HepG2 (cell line): Measurements from ENCODE around the gene IER2. TPM values are rescaled to one million over a fixed set of nuclear protein-coding genes. Genes with fewer than 3 reads are reported as not detected.

Experiments used
- ASH2L ChIP-seq: fragments of 300-600, 200-600 bp; sonication (generic); IDR thresholded peaks from 2 replicates; pipeline ENCODE4 v1.7.0; 2017; ENCODE audit warnings: low read depth, mild to moderate bottlenecking, moderate library complexity, mixed read lengths, low read length; ENCODE audit not compliant: insufficient read length
- CC2D1A ChIP-seq: sonication (generic); formaldehyde crosslinking; IDR thresholded peaks from 2 replicates; pipeline ENCODE4 v1.8.1; 2023; ENCODE audit warnings: mild to moderate bottlenecking, missing genetic modification reagents
- CEBPB ChIP-seq: IDR thresholded peaks from 2 replicates; pipeline ENCODE4 v1.6.1; 2011; ENCODE audit warnings: low read depth, low read length, improper control_type of control experiment, borderline replicate concordance
- DMAP1 ChIP-seq: IDR thresholded peaks from 2 replicates; pipeline ENCODE4 v1.6.1; 2016
- ELF1 ChIP-seq: sonication (generic); formaldehyde crosslinking; IDR thresholded peaks from 2 replicates; pipeline ENCODE4 v1.4.0; 2020; ENCODE audit warnings: missing genetic modification reagents
- ESRRA ChIP-seq: sonication (generic); formaldehyde crosslinking; IDR thresholded peaks from 2 replicates; pipeline ENCODE4 v1.5.1; 2020; ENCODE audit warnings: mild to moderate bottlenecking, low read depth, missing genetic modification reagents
- FOSL2 ChIP-seq: sonication (generic); formaldehyde crosslinking; IDR thresholded peaks from 2 replicates; pipeline ENCODE4 v1.4.0; 2020; ENCODE audit warnings: missing genetic modification reagents
- HDAC2 ChIP-seq: sonication (generic); formaldehyde crosslinking; IDR thresholded peaks from 2 replicates; pipeline ENCODE4 v1.4.0; 2020; ENCODE audit warnings: missing genetic modification reagents
- HIVEP1 ChIP-seq: sonication (generic); formaldehyde crosslinking; IDR thresholded peaks from 2 replicates; pipeline ENCODE4 v1.4.0; 2020; ENCODE audit warnings: mild to moderate bottlenecking, missing genetic modification reagents
- MXD4 ChIP-seq: IDR thresholded peaks from 2 replicates; pipeline ENCODE4 v1.6.1; 2016; ENCODE audit warnings: mild to moderate bottlenecking, missing biosample characterization, missing genetic modification reagents
- MZF1 ChIP-seq: sonication (generic); formaldehyde crosslinking; IDR thresholded peaks from 2 replicates; pipeline ENCODE4 v1.8.1; 2023; ENCODE audit warnings: mild to moderate bottlenecking, missing genetic modification reagents, borderline replicate concordance
- PPARG ChIP-seq: conservative IDR thresholded peaks from 2 replicates; pipeline ENCODE4 v1.6.1; 2016; ENCODE audit warnings: missing biosample characterization, missing genetic modification reagents
- SAP130 ChIP-seq: IDR thresholded peaks from 2 replicates; pipeline ENCODE4 v1.6.1; 2016; ENCODE audit warnings: low read depth
- SIN3B ChIP-seq: fragments of 150-350 bp; IDR thresholded peaks from 2 replicates; pipeline ENCODE4 v1.6.1; 2014; ENCODE audit warnings: low read length
- SMAD1 ChIP-seq: sonication (generic); formaldehyde crosslinking; IDR thresholded peaks from 2 replicates; pipeline ENCODE4 v1.4.0; 2020; ENCODE audit warnings: missing genetic modification reagents, low read depth, mild to moderate bottlenecking, borderline replicate concordance
- SMYD3 ChIP-seq: sonication (generic); formaldehyde crosslinking; IDR thresholded peaks from 2 replicates; pipeline ENCODE4 v1.8.1; 2023; ENCODE audit warnings: mild to moderate bottlenecking, missing genetic modification reagents
- ZNF317 ChIP-seq: sonication (generic); formaldehyde crosslinking; IDR thresholded peaks from 2 replicates; pipeline ENCODE4 v1.5.0; 2020; ENCODE audit warnings: mild to moderate bottlenecking, missing genetic modification reagents
- ZNF383 ChIP-seq: sonication (generic); formaldehyde crosslinking; IDR thresholded peaks from 2 replicates; pipeline ENCODE4 v1.4.0; 2020; ENCODE audit warnings: missing genetic modification reagents, mild to moderate bottlenecking, borderline replicate concordance
- ZNF589 ChIP-seq: sonication (generic); formaldehyde crosslinking; conservative IDR thresholded peaks from 2 replicates; pipeline ENCODE4 v1.8.0; 2022; ENCODE audit warnings: mild to moderate bottlenecking, moderate library complexity, missing genetic modification reagents
- ZNF780A ChIP-seq: sonication (generic); formaldehyde crosslinking; IDR thresholded peaks from 2 replicates; pipeline ENCODE4 v1.8.0; 2022; ENCODE audit warnings: mild to moderate bottlenecking, missing genetic modification reagents, moderate library complexity
- ZSCAN20 ChIP-seq: sonication (generic); formaldehyde crosslinking; IDR thresholded peaks from 2 replicates; pipeline ENCODE4 v1.4.0; 2020; ENCODE audit warnings: missing genetic modification reagents, mild to moderate bottlenecking, borderline replicate concordance
- polyA plus RNA-seq, 8 experiments: library from polyadenylated mRNA; depleted of rRNA in 3 of 8; stranded (reverse) in 7 of 8; unstranded in 1 of 8; fragments of >200 nt; fragmentation: Illumina TruSeq in 4 of 8; extraction: Trizol in 4 of 8; gene quantifications; 2 replicates each; pipeline versions ENCODE4 v1.2.1 to v1.2.3, GENCODE V29; 2011 to 2016; ENCODE audit warnings: low read depth in 4 of 8, missing spikeins in 1 of 8, mixed read lengths in 1 of 8; ENCODE audit not compliant: insufficient read depth in 1 of 8
- total RNA-seq, 5 experiments: library from RNA; depleted of rRNA; stranded (reverse); fragments of >200 nt; fragmentation: Illumina TruSeq; extraction: Trizol; gene quantifications; 2 replicates each; pipeline ENCODE4 v1.2.3, GENCODE V29; 2016; ENCODE audit warnings: low read depth in 1 of 5
- TF ChIP-seq, protein P1 (sequence below): sonication (generic); formaldehyde crosslinking; IDR thresholded peaks from 2 replicates; pipeline ENCODE4 v1.5.0; 2020; ENCODE audit warnings: mild to moderate bottlenecking, missing genetic modification reagents
- TF ChIP-seq, protein P2 (sequence below): sonication (generic); formaldehyde crosslinking; IDR thresholded peaks from 2 replicates; pipeline ENCODE4 v1.4.0; 2020; ENCODE audit warnings: mild to moderate bottlenecking, missing genetic modification reagents
- TF ChIP-seq, protein P3 (sequence below): sonication (generic); formaldehyde crosslinking; IDR thresholded peaks from 2 replicates; pipeline ENCODE4 v1.4.0; 2020; ENCODE audit warnings: missing genetic modification reagents, borderline replicate concordance
- TF ChIP-seq, protein P4 (sequence below): sonication (generic); formaldehyde crosslinking; IDR thresholded peaks from 2 replicates; pipeline ENCODE4 v1.5.0; 2020; ENCODE audit warnings: missing genetic modification reagents

IER2 gene
- total and polyA plus RNA-seq, 2 of the 13 experiments (the other 11 are each of a cell fraction or from before 2014, with no cell fraction given): 10.1 to 14.3 TPM

DNA sequence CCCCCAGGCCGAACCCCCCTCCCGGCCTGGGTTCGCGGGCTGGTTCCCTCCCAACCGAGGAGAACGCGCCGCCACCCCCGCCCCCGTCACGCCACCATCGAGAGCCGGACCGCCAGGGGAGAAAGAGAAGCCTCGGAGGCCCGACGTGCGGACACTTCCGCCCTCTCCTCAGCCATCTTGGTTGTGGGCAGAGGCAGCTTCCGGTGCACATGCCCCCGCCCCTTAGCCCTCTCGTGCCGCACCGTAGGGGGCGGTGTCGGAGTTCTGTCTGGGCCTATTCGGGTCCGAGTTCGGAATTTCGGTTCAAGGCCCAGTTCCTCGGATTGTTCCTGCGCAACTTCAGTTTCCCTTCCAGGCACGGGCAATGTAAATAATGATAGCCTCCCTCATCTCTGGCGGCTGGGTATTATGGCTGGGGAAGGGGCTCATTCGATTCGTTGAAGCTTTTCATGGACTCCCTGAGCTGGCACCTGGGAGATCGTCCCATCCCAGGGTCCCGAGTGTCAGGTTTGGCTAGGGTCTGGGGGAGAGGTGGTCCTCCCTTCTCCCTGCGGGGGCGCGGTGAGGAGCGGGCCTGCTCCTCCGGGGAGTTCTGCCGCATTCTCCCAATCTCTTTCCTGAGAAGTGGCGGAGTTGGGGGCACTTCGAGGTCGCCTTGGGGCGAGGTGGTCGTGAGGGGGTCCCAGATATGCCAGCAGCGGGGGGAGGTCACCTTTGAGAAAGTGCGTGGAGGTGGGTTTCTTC lies at the start of gene IER2, which contains the start of gene STX10 (continued):
- TF ChIP-seq CEBPB: peak; percentile 44; the same call in 1 of the 2 replicates
- TF ChIP-seq HIVEP1 (CRISPR knock-in tag): peak; percentile 62
- TF ChIP-seq, protein P1, sequence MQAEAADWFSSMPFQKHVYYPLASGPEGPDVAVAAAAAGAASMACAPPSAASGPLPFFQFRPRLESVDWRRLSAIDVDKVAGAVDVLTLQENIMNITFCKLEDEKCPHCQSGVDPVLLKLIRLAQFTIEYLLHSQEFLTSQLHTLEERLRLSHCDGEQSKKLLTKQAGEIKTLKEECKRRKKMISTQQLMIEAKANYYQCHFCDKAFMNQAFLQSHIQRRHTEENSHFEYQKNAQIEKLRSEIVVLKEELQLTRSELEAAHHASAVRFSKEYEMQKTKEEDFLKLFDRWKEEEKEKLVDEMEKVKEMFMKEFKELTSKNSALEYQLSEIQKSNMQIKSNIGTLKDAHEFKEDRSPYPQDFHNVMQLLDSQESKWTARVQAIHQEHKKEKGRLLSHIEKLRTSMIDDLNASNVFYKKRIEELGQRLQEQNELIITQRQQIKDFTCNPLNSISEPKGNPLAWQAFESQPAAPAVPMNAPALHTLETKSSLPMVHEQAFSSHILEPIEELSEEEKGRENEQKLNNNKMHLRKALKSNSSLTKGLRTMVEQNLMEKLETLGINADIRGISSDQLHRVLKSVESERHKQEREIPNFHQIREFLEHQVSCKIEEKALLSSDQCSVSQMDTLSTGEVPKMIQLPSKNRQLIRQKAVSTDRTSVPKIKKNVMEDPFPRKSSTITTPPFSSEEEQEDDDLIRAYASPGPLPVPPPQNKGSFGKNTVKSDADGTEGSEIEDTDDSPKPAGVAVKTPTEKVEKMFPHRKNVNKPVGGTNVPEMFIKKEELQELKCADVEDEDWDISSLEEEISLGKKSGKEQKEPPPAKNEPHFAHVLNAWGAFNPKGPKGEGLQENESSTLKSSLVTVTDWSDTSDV (CRISPR knock-in tag): no peak
- TF ChIP-seq DMAP1 (CRISPR knock-in tag): peak; percentile 77
- TF ChIP-seq ELF1 (CRISPR knock-in tag): peak; percentile 96
- TF ChIP-seq, protein P2, sequence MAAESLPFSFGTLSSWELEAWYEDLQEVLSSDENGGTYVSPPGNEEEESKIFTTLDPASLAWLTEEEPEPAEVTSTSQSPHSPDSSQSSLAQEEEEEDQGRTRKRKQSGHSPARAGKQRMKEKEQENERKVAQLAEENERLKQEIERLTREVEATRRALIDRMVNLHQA (CRISPR knock-in tag): 0 out of 2 replicates have a peak, but pooled peaks have one; percentile 32
- peak; percentile 48 for TF ChIP-seq FOSL2 (CRISPR knock-in tag)
- peak; percentile 54; the same call in 1 of the 2 replicates for TF ChIP-seq ZNF317 (CRISPR knock-in tag)
- TF ChIP-seq SAP130 (CRISPR knock-in tag): peak; percentile 96
- no peak; the same call in 1 of the 2 replicates for TF ChIP-seq SIN3B
- no peak for TF ChIP-seq ZNF383 (CRISPR knock-in tag)
- TF ChIP-seq HDAC2 (CRISPR knock-in tag): peak; percentile 74
- TF ChIP-seq CC2D1A (CRISPR knock-in tag): no peak
- TF ChIP-seq SMYD3 (CRISPR knock-in tag): peak; percentile 80; the same call in 1 of the 2 replicates
- TF ChIP-seq ESRRA (CRISPR knock-in tag): no peak
- no peak for TF ChIP-seq MZF1 (CRISPR knock-in tag)
- TF ChIP-seq, protein P3, sequence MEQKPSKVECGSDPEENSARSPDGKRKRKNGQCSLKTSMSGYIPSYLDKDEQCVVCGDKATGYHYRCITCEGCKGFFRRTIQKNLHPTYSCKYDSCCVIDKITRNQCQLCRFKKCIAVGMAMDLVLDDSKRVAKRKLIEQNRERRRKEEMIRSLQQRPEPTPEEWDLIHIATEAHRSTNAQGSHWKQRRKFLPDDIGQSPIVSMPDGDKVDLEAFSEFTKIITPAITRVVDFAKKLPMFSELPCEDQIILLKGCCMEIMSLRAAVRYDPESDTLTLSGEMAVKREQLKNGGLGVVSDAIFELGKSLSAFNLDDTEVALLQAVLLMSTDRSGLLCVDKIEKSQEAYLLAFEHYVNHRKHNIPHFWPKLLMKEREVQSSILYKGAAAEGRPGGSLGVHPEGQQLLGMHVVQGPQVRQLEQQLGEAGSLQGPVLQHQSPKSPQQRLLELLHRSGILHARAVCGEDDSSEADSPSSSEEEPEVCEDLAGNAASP: peak; percentile 88
- TF ChIP-seq ZNF589: 0 out of 2 replicates have a peak, but pooled peaks have one; percentile 34
- peak; percentile 46; the same call in 1 of the 2 replicates for TF ChIP-seq PPARG (CRISPR knock-in tag)
- TF ChIP-seq ASH2L: peak; percentile 66
- no peak for TF ChIP-seq ZSCAN20 (CRISPR knock-in tag)
- TF ChIP-seq MXD4 (CRISPR knock-in tag): peak; percentile 81; the same call in 1 of the 2 replicates
- TF ChIP-seq, protein P4, sequence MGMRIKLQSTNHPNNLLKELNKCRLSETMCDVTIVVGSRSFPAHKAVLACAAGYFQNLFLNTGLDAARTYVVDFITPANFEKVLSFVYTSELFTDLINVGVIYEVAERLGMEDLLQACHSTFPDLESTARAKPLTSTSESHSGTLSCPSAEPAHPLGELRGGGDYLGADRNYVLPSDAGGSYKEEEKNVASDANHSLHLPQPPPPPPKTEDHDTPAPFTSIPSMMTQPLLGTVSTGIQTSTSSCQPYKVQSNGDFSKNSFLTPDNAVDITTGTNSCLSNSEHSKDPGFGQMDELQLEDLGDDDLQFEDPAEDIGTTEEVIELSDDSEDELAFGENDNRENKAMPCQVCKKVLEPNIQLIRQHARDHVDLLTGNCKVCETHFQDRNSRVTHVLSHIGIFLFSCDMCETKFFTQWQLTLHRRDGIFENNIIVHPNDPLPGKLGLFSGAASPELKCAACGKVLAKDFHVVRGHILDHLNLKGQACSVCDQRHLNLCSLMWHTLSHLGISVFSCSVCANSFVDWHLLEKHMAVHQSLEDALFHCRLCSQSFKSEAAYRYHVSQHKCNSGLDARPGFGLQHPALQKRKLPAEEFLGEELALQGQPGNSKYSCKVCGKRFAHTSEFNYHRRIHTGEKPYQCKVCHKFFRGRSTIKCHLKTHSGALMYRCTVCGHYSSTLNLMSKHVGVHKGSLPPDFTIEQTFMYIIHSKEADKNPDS (CRISPR knock-in tag): 0 out of 2 replicates have a peak, but pooled peaks have one; percentile 56
- no peak for TF ChIP-seq SMAD1 (CRISPR knock-in tag)
- TF ChIP-seq ZNF780A (CRISPR knock-in tag): 0 out of 2 replicates have a peak, but pooled peaks have one; percentile 22
